ENCODE data around the gene CGB3.
"Not testable (repeated sequence)": the region's sequence is repeated elsewhere in the genome, so short reads cannot be mapped to it uniquely, and the experiment has no call there.

CGB3 gene

DNA sequence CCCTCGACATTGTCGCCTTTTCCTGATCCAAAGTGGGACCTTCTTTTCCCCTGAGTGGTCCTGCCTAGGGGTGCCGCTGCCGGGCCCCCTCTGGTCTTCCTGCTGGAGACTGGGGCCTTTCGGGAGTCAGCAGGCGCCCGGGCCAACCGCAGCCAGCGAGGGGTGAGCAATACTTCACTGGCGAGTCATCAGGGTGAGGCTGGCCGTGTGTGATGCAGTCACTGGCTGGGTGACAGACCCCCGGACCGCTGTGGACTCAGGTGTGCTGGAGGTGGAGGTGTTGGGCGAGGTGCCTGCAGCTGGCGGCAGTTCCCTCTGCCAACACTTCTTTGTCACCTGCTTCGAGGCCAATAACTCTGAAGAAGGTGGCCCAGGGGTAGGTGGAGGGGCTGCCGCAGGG, 18.0 kb upstream of the CGB3 start:
- no peak for FAIRE-seq

DNA sequence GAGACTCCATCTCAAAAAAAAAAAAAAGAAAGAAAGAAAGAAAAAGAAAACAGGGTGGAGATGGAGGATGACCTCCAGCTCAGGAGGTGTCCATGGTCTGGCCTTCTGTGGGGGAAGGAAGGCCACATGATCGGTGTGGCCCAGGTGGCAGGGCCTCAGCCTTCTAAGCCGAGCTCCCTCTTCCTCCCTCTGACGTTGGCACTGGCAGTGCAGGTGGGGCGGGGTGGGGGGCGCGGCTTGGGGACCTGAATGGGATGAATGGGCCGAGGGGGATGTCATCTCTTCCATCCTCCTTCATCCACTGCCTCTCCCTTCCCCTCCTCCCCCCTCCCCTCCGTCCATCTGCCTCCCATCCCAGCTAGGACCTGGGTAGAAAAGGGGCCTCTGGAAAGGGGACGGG, 15.6 kb upstream of the CGB3 start:
- not testable (repeated sequence) for FAIRE-seq

DNA sequence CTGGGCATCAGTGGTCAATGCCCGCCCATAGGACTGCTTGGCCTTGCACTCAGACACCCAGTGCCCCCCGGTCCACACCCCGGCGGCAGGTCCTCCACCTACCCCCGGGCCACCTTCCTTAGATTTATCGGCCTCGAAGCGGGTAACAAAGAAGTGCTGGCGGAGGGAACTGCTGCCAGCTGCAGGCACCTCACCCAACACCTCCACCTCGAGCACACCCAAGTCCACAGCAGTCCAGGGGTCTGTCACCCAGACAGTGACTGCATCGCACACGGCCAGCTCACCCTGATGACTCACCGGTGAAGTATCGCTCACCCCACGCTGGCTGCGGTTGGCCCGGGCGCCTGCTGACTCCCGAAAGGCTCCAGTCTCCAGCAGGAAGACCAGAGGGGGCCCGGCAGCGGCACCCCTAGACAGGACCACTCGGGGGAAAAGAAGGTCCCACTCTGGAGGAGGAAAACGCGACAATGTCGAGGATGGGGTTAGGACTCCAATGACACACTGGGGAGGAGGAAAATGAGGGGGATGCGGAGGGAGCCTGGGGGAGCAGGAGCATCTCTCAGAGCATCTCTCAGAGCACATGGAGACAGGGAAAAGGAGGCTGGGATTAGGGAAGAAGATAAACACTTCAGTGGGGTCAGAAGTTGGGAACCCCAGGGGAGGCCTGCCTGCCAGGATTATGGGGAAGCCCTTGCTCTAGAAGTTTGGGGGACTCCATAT, 14.6 kb upstream of the CGB3 start:
- not testable (repeated sequence) for FAIRE-seq

DNA sequence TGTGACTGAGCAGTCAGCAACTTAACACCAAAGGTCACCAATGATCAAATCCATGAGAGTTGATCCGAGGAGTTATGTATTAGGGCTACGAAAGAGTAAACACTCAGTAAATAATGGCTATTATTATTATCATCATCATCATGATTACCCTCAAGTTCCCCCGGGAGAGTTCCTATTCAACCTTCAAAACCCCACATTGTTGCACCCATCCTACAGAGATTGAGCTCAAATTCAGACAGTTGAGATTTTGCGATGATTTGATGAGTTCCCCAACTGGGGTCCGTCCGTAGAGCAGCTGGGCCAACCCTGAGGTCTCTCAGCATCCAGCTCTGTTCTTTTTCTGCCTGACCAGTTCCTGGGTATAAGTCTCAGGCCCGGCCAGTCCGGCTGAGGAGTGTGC, 14.0 kb upstream of the CGB3 start:
- not testable (repeated sequence) for FAIRE-seq

DNA sequence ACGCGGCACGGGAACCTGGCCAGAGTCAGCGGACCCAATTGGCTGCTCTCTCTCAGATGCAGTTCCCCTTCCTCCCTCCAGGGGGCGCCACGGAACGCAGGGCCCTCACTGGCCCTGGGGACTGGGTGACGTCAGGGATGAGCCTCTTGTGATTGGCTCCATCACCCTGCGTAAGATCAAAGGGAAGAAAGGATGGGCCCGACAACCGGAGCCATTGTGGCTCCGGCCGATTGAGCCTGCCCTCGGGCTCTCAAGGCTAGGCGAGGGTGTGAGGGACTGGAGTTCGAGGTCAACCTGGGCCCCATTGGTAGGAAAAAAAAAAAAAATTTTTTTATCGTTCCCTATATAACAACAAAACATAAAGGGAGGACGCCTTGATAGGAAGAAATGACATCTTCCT, 12.7 kb upstream of the CGB3 start, which contains the start of gene CGB1:
TSS of gene CGB1 (minus strand) at position 81 of the 400 bp plus-strand sequence. CDS start 184 bp downstream, outside the sequence.
- not testable (repeated sequence) for FAIRE-seq

DNA sequence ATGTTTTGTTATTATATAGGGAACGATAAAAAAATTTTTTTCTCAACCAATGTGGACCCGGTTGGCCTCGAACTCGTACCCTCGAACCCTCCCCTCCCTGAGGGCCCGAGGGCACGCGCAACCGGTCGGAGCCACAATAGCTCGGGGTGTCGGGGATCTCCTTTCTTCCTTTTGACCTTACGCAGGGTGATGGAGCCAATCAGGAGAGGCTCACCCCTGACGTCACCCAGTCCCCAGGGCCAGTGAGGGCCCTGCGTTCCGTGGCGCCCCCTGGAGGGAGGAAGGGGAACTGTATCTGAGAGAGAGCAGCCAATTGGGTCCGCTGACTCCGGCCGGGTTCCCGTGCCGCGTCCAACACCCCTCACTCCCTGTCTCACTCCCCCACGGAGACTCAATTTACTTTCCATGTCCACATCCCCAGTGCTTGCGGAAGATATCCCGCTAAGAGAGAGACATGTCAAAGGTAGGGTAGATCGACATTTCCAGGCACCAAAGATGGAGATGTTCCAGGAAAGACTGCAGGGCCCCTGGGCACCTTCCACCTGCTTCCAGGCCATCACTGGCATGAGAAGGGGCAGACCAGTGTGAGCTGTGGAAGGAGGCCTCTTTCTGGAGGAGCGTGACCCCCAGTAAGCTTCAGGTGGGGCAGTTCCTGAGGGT, 7.6 kb upstream of the CGB3 start, which contains the start of gene CGB2:
TSS of gene CGB2 (plus strand) at position 249 of the 660 bp plus-strand sequence. CDS start at position 455, 206 bp downstream.
- FAIRE-seq: not testable (repeated sequence)

DNA sequence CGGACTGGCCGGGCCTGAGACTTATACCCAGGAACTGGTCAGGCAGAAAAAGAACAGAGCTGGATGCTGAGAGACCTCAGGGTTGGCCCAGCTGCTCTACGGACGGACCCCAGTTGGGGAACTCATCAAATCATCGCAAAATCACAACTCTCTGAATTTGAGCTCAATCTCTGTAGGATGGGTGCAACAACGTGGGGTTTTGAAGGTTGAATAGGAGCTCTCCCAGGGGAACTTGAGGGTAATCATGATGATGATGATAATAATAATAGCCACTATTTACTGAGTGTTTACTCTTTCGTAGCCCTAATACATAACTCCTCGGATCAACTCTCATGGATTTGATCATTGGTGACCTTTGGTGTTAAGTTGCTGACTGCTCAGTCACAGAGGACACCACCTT, 6.2 kb upstream of the CGB3 start:
- not testable (repeated sequence) for FAIRE-seq

DNA sequence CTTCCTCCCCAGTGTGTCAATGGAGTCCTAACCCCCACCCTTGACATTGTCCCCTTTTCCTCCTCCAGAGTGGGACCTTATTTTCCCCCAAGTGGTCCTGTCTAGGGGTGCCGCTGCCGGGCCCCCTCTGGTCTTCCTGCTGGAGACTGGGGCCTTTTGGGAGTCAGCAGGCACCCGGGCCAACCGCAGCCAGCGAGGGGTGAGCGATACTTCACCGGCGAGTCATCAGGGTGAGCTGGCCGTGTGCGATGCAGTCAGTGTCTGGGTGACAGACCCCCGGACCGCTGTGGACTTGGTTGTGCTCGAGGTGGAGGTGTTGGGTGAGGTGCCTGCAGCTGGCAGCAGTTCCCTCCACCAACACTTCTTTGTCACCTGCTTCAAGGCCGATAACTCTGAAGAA, 5.6 kb upstream of the CGB3 start:
- FAIRE-seq: not testable (repeated sequence)

DNA sequence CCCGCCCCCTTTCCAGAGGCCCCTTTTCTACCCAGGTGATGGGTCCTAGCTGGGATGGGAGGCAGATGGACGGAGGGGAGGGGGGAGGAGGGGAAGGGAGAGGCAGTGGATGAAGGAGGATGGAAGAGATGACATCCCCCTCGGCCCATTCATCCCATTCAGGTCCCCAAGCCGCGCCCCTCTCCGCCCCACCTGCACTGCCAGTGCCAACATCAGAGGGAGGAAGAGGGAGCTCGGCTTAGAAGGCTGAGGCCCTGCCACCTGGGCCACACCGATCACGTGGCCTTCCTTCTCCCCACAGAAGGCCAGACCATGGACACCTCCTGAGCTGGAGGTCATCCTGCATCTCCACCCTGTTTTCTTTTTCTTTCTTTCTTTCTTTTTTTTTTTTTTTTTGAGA, 4.6 kb upstream of the CGB3 start:
- not testable (repeated sequence) for FAIRE-seq

DNA sequence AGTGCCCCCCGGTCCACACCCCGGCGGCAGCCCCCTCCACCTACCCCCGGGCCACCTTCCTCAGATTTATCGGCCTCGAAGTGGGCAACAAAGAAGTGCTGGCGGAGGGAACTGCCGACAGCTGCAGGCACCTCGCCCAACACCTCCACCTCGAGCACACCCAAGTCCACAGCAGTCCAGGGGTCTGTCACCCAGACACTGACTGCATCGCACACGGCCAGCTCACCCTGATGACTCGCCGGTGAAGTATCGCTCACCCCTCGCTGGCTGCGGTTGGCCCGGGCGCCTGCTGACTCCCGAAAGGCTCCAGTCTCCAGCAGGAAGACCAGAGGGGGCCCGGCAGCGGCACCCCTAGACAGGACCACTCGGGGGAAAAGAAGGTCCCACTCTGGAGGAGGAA, 1.5 kb upstream of the CGB3 start:
- not testable (repeated sequence) for FAIRE-seq

DNA sequence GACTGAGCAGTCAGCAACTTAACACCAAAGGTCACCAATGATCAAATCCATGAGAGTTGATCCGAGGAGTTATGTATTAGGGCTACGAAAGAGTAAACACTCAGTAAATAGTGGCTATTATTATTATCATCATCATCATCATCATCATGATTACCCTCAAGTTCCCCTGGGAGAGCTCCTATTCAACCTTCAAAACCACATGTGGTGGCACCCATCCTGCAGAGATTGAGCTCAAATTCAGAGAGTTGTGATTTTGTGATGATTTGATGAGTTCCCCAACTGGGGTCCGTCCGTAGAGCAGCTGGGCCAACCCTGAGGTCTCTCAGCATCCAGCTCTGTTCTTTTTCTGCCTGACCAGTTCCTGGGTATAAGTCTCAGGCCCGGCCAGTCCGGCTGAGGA, 955 bp upstream of the CGB3 start:
- FAIRE-seq: not testable (repeated sequence)

DNA sequence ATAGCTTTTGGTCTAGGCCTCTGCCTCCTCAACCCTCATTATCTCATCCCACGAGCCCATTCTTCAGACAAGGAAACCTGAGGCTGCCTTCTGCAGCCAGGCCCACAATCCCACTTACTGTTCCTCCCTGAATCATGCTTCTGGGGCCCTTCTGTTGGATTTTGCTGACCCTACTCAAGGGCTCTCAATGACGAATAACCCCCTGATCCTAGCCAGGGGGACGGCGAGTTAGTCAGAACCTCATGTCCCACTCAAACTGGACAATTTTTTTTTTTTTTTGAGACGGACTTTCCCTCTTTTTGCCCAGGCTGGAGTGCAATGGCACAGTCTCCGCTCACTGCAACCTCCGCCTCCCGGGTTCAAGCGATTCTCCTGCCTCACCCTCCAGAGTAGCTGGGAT, 2.0 kb downstream of the CGB3 start:
- no peak for FAIRE-seq

DNA sequence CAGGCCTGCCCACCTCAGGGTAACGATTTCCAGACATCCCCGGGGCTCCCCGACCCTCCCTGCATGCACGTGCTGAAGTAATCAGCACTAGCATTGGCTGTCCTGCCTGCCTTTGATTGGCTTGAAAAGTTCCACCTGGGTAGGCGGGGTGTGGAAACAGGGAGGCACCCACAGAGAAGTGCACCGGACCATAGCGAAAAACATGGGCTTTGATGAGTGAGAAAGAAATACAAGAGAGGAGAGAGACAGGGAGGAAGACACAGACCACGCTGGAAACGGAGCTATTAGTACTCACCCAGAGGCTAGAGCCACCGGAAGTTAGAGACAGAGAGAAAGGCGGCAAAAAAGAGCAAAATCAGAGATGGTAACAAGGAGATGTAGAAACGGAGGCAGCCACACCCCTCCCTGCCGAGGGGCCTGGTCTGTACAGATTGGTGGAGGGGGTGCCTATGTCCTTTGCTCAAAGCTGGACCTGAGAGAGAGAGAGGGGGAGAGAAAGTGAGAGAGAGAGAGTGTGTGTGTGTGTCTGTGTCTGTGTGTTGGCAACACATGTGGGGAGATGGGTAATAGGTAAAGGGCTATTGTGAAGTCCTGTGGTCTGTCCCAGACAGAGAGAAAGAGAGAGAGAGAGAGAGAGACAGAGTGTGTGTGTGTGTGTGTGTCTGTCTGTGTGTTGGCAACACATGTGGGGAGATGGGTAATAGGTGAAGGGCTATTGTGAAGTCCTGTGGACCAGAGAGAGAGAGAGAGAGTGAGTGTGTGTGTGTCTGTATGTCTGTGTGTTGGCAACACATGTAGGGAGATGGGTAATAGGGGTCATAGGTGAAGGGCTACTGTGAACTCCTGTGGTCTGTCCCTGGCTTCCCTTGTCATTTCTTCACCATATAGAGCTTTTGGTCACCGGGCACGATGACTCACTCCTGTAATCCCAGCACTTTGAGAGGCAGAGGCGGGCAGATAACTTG, 2.9 kb downstream of the CGB3 start:
- no peak for FAIRE-seq

DNA sequence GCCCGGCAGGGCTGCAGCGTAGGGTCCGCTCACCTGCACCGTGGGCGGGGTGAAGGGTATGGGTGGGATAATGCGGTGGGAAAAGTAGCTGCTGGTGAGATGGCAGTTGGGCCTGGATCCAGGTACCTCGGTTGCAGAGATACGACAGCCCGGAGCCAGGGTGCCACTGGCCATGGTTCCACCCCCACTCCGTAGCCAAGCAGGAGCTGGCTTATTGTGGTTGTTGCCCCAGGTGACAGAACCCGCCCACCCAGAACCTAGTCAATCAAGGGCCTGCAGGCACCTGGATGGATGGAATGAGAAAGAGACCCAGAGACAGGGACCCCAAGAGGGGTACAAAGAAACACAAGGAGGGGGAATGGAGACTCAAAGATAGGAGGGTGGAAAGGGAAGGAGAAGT, 3.8 kb downstream of the CGB3 start:
- no peak for FAIRE-seq

DNA sequence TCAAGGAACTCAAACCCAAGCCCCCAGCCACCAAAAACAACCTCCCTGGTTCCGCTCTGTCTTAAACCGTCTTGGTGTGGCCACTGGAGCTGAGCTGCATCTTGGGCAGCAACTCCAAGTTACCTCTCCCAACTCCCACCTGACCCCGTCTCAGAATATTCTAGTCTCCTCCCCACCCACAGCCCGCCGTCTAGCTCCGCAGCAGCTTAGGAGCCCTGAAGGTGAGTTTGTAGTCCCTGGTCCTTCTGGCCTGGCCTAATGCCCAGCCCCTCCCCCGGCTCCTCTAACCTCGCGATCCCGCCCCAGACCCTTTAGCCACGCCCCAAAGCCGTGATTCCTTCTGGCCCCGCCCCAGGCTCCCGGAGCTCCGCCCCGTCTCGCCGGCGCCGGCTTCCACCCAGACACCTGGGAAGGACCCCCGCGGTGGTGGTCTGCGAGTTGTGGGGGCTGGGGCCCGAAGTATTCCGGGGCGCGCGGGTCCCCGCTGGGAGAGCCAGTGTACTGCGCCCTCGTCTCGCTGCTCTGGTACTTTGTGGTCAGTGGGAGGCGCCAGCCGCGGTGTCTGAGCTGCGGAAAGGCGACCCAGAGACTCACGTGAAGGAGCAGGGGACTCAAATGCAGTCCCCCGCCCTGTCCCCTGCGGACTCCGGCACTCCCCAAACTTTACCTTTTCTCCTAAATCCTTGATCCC, 4.7 kb downstream of the CGB3 start:
- no peak for FAIRE-seq

DNA sequence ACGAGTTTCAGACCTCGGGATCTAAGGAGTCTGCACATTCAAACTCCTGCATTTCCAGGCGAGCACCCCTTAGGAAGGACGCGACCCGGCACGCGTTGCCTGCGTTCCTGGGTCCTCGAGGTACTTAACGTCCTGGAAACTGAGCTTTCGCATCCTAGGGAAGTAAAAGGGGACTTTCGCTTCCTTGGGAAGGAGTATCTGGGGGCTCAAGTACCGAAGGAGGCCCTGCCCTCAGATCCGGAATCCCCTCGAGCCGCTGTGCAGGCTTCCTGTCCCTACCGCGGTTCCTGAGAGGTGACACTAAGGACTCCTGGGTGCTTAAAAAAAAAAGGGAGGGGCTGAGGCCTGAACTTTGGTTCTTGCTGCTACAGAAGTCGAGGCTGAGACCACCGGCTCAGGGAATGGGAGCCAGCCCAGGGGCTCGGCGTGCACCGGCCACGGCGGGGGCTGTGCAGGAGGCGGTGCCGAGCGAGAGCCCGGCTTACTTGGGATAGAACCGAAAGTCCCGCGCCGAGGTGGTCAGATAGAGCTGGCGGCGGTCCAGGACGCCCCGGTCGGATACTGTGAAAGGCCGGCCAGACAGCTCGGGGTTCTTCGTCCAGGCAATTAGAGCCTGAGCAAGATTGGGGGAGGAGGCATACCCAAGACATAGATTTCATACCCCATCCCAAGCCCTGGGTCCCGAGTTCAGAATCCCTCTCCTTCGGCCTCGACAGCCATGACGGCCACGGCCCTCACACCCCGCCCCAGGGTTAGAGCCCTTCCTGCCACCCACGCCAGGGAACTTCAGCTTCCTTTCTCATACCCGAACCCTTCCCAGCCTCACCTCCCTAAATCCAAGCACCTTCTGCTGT, 5.5 kb downstream of the CGB3 start:
- FAIRE-seq: not testable (repeated sequence)

DNA sequence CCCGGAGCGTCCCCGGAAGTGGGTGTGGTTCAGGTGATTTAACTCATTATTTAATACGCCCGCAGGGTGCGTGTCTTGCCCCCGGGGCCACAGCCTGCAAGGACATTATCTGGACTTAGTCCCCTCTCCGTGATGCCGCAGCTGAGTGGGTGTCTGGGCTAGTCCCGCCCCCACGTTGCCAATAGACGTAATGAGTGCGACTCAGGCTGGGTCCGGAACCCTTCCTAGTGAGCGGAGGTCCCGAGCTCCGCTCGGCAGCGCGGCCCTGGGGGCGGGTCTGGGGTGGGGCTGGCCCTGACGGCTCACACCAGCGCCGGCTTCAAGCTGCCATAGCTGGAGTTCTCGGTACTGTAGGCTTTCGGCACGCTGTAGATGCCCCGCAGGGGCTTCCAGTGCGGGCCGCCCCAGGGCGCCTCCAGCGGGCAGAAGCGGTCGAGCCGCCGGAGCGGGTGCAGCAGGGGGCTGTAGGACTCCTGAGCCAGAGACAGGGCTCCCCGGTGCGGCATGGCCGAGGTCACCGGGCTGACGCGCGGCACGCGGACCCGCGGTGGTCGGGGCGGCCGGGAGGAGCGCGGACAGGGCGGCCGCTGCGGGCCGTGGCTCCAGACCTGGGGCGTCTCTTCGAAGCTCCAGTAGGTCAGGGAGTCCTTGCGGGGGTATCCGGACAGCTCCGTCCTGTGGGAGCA, 6.3 kb downstream of the CGB3 start:
- no peak for FAIRE-seq

DNA sequence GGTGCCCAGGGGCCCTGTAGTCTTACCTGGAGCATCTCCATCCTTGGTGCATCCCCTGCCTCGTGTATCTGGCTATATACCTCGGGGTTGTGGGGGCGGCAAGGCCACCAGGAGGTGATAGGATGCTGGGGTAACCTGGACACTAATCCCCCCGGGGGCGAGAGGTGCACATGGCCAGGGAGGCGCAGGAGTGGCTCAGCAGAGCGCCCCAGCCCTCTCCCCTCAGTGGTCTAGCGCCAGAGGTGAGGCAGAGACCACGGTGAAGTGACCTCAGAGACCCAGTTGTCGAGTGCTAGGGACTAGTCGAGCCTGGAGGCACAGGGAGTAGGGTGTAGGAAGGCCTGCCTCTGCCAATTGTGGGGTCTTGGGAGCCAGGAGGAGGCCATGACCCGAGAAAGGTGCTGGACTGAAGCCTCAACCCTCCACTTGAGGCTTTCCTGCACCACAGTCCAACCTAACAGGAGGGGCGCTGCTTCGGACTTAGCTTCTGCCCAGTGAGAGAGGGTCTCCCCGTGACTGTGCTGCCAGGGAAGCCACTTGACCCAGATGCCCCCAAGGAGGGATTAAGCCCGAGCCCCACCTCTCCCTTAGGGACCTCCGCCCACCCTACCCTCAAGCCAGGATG, 7.0 kb downstream of the CGB3 start, which contains the start of gene LHB:
TSS of gene LHB (minus strand) at position 51 of the 625 bp plus-strand sequence. CDS start at position 41, 10 bp downstream.
- no peak for FAIRE-seq

DNA sequence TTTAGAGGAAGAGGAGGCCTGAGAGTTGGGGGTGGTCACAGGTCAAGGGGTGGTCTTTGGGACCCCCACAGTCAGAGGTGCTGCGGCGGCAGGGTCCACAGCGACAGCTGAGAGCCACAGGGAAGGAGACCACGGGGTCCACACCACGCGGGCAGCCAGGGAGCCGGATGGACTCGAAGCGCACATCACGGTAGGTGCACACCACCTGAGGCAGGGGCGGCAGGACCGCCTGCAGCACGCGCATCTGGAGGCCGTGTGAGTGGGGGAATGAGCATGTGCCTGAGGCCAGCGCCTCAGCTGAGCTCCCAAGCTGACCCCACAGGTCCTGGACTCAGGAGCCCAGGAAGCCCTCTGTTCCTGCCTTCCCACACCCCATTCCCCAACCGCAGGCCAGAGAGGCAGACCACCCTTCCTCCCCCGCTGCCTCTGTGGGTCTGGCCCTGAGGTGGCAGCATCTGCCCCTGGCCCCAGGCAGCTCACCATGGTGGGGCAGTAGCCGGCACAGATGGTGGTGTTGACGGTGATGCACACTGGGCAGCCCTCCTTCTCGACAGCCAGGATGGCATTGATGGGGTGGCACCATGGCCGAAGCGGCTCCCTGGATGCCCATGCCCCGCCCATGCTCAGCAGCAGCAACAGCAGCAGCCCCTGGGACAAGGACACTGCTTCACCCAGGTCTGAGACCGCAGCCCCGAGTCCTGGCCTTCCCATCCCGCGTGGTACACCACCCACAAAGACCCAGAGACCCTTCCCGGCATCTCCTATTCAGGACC, 7.9 kb downstream of the CGB3 start:
- FAIRE-seq: no peak
